Fibroblast of lung (primary cell): Measurements from ENCODE around the gene CYTH1.

Experiments
- EZH2 ChIP-seq: IDR thresholded peaks from 2 replicates; pipeline ENCODE4 v1.5.1; 2012; ENCODE audit warnings: low read length, control low read depth, mild to moderate bottlenecking; ENCODE audit errors: missing control alignments
- TF ChIP-seq, protein P1 (sequence below), 2 donors: IDR thresholded peaks in 1 of 2; conservative IDR thresholded peaks in 1 of 2; 1 replicate in 1 of 2; 2 replicates in 1 of 2; pipeline ENCODE4 v1.5.1; 2011 to 2012; ENCODE audit warnings: low read length in 2 of 2, control low read depth in 1 of 2, inconsistent platforms in 1 of 2, low read depth in 1 of 2, mild to moderate bottlenecking in 1 of 2

DNA sequence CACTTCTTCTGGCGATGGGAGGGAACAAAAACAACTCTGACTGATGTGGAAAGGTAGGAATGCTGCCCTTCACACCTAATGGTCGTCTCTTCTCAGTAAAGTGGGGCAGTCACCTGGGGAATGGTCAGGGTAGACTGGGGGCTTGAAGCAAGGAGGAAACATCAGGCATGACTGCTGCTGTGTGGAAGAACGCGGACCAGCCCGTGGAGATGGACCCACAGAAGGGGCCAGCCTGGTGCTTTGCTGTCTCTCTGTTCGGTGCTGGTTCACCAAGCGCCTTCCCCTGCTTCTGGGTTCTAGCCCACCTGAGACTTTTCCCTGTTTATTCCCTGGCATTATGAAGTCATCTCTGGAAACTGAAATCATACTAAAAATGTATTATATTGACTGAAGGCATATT lies 108.7 kb downstream of the CYTH1 start:
- TF ChIP-seq, protein P1, sequence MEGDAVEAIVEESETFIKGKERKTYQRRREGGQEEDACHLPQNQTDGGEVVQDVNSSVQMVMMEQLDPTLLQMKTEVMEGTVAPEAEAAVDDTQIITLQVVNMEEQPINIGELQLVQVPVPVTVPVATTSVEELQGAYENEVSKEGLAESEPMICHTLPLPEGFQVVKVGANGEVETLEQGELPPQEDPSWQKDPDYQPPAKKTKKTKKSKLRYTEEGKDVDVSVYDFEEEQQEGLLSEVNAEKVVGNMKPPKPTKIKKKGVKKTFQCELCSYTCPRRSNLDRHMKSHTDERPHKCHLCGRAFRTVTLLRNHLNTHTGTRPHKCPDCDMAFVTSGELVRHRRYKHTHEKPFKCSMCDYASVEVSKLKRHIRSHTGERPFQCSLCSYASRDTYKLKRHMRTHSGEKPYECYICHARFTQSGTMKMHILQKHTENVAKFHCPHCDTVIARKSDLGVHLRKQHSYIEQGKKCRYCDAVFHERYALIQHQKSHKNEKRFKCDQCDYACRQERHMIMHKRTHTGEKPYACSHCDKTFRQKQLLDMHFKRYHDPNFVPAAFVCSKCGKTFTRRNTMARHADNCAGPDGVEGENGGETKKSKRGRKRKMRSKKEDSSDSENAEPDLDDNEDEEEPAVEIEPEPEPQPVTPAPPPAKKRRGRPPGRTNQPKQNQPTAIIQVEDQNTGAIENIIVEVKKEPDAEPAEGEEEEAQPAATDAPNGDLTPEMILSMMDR (conservative IDR thresholded peaks at IDR 0.05 in 1 of 2, IDR thresholded peaks at IDR 0.05 in 1 of 2; ENCODE audit: low read depth in 1 of 2, low read length in 2 of 2): no peak
- TF ChIP-seq EZH2: no peak
